DMS53 (cell line): Measurements from ENCODE around the gene ANO2.
A peak's percentile ranks its signal among the peaks of the same experiment; 100 is the strongest.

Experiments used
- DNase-seq: peaks from one replicate; lab custom pipeline; 2025; lab: John Stamatoyannopoulos, UW

ANO2 gene

GRCh38 chr12:5916785-5917290 is 28.2 kb downstream of the ANO2 start:
- no peak for DNase-seq

GRCh38 chr12:5915511-5915910 is 29.5 kb downstream of the ANO2 start:
- DNase-seq: no peak

- DNase-seq: no peak
Measured at GRCh38 chr12:5914387-5915149, 30.5 kb downstream of the ANO2 start.

GRCh38 chr12:5913387-5913786 is 31.7 kb downstream of the ANO2 start:
- no peak for DNase-seq

- peak; percentile 35 for DNase-seq
Measured at GRCh38 chr12:5912437-5913334, 32.4 kb downstream of the ANO2 start.

- DNase-seq: no peak
Measured at GRCh38 chr12:5912011-5912410, 33.0 kb downstream of the ANO2 start.

GRCh38 chr12:5910790-5911548 is 34.1 kb downstream of the ANO2 start:
- no peak for DNase-seq

- no peak for DNase-seq
Measured at GRCh38 chr12:5909560-5909959, 35.5 kb downstream of the ANO2 start.

- DNase-seq: no peak
Measured at GRCh38 chr12:5908251-5908650, 36.8 kb downstream of the ANO2 start.

- DNase-seq: no peak
Measured at GRCh38 chr12:5907807-5908206, 37.3 kb downstream of the ANO2 start.

- no peak for DNase-seq
Measured at GRCh38 chr12:5905757-5906156, 39.3 kb downstream of the ANO2 start.

- no peak for DNase-seq
Measured at GRCh38 chr12:5904969-5905368, 40.1 kb downstream of the ANO2 start.

- no peak for DNase-seq
Measured at GRCh38 chr12:5904441-5904840, 40.6 kb downstream of the ANO2 start.

- DNase-seq: no peak
Measured at GRCh38 chr12:5902736-5903135, 42.3 kb downstream of the ANO2 start.

- DNase-seq: no peak
Measured at GRCh38 chr12:5901416-5901815, 43.6 kb downstream of the ANO2 start.

GRCh38 chr12:5900533-5901205 is 44.4 kb downstream of the ANO2 start:
- no peak for DNase-seq

GRCh38 chr12:5900076-5900475 is 45.0 kb downstream of the ANO2 start:
- no peak for DNase-seq

- no peak for DNase-seq
Measured at GRCh38 chr12:5899675-5900074, 45.4 kb downstream of the ANO2 start.

- DNase-seq: peak; percentile 36
Measured at GRCh38 chr12:5898874-5899273, 46.2 kb downstream of the ANO2 start.

GRCh38 chr12:5889381-5890047 is 55.5 kb downstream of the ANO2 start:
- DNase-seq: peak; percentile 62

- DNase-seq: no peak
Measured at GRCh38 chr12:5888816-5889315, 56.2 kb downstream of the ANO2 start.
